ENCODE measurements around the gene PRAMEF25.
"Not testable (repeated sequence)": the region's sequence is repeated elsewhere in the genome, so short reads cannot be mapped to it uniquely, and the experiment has no call there.

PRAMEF25 gene

GRCh38 chr1:13070474-13070873 lies at the start of gene PRAMEF25:
Gene PRAMEF25, plus strand, starts transcription at chr1:13070774. Its CDS starts 2,920 bp downstream, at chr1:13073694.
- DNase-seq = not testable (repeated sequence)

GRCh38 chr1:13056475-13056874 lies 14.1 kb upstream of the PRAMEF25 start, which contains the start of gene PRAMEF27:
Gene PRAMEF27, minus strand, starts transcription at chr1:13056575. Its CDS starts 2,916 bp downstream, at chr1:13053659.
- not testable (repeated sequence) for DNase-seq

- not testable (repeated sequence) for DNase-seq
These were observed 46.2 kb downstream of the PRAMEF25 start, which contains the start of gene HNRNPCL2 for GRCh38 chr1:13116754-13117153. Gene HNRNPCL2, minus strand, starts transcription at chr1:13116854. Its CDS starts 454 bp downstream, at chr1:13116400.

All from hematopoietic multipotent progenitor cell treated with erythropoietin and hydrocortisone succinate and interleukin-3 and kit ligand, for 4 days (in vitro differentiated cells).